Measurements from ENCODE around the gene ETS2. TPM values are rescaled to one million over a fixed set of nuclear protein-coding genes. Genes with fewer than 3 reads are reported as not detected.

Gene ETS2
- total RNA-seq, 1 experiment from 2014 or later, result 127 TPM

DNA sequence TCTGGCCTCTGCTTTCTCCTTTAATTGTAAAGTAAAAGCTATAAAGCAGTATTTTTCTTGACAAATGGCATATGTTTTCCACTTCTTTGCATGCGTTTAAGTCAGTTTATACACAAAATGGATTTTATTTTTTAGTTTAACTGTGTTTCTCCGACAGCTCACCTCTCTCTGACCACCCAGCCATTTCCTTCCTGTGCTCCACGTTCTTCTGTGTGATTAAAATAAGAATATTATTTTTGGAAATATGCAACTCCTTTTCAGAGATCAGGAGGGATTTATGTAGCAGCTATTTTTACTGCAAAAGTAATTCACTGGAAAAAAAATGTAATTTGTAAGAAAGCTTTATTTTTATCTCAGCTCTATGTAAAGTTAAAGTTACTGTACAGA lies 18.0 kb downstream of the ETS2 start:
- Histone ChIP-seq H3K36me3 (ENCODE audit: low read depth, low read length) (peaks cover 57% of the 10 kb centered on the region), H3K79me2 (ENCODE audit: low read length) (peaks cover 16% of the 10 kb centered on the region; the same call in 1 of the 2 replicates), H3K4me2 (ENCODE audit: low read length) (no peak overlapping the region), H3K9me2 (replicated peaks; ENCODE audit: low read length) (no peaks in the 10 kb centered on the region), H3K27me3 (ENCODE audit: low read length) (no peaks in the 10 kb centered on the region), H3K9me3 (ENCODE audit: low read length) (no peaks in the 10 kb centered on the region), H3K4me3 (ENCODE audit: low read length) (no peak overlapping the region), H3F3A (ENCODE audit: low read length, unreplicated experiment) (peaks cover 12% of the 10 kb centered on the region), H2AFZ (ENCODE audit: low read length) (no peak overlapping the region), H4K20me1 (ENCODE audit: low read length) (peaks cover 8% of the 10 kb centered on the region; the same call in 1 of the 2 replicates), H3K27ac (ENCODE audit: low read length) (no peak overlapping the region), H3K9ac (ENCODE audit: low read length) (no peak overlapping the region), H3K4me1 (ENCODE audit: insufficient read depth, low read length) (peaks cover 22% of the 10 kb centered on the region)
- TF ChIP-seq, protein P1, sequence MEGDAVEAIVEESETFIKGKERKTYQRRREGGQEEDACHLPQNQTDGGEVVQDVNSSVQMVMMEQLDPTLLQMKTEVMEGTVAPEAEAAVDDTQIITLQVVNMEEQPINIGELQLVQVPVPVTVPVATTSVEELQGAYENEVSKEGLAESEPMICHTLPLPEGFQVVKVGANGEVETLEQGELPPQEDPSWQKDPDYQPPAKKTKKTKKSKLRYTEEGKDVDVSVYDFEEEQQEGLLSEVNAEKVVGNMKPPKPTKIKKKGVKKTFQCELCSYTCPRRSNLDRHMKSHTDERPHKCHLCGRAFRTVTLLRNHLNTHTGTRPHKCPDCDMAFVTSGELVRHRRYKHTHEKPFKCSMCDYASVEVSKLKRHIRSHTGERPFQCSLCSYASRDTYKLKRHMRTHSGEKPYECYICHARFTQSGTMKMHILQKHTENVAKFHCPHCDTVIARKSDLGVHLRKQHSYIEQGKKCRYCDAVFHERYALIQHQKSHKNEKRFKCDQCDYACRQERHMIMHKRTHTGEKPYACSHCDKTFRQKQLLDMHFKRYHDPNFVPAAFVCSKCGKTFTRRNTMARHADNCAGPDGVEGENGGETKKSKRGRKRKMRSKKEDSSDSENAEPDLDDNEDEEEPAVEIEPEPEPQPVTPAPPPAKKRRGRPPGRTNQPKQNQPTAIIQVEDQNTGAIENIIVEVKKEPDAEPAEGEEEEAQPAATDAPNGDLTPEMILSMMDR (conservative IDR thresholded peaks at IDR 0.05; ENCODE audit: low read depth, low read length), result no peak
- TF ChIP-seq EZH2phosphoT487 (IDR thresholded peaks at IDR 0.05; ENCODE audit: borderline replicate concordance, low read length) (no peak), EZH2 (IDR thresholded peaks at IDR 0.05; ENCODE audit: low read length, unreplicated experiment) (no peak)
- BruUV-seq (replicated peaks), result no TSS peak
- intact Hi-C loops (cut with micrococcal nuclease), result loop anchor here (5.0 kb wide), 1 partner anchor 74 kb away; no protein-coding TSS in a partner anchor
- CTCF ChIA-PET, result no interaction called here
- DNase-seq, result no peak
- POLR2A ChIA-PET (ENCODE audit: unreplicated experiment), result no interaction called here
- no peak for ATAC-seq

DNA sequence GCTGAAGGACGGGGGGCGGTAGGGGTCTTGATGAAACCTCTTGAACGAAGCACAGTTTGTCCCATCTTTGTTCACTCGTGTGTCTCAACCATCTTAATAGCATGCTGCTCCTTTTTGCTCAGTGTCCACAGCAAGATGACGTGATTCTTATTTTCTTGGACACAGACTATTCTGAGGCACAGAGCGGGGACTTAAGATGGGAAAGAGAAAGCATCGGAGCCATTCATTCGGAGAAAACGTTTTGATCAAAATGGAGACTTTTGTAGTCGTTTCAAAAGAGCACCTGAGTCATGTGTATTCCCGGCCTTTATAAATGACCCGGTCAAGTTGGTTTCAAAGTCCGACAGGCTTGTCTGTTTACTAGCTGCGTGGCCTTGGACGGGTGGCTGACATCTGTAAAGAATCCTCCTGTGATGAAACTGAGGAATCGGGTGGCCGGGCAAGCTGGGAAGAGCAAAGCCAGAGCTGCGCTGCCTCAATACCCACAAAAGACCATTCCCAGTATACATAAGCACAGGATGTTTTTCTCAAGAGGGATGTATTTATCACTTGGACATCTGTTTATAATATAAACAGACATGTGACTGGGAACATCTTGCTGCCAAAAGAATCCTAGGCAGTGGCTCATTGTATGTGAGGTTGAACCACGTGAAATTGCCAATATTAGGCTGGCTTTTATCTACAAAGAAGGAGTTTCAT lies 18.5 kb downstream of the ETS2 start:
- H3K9ac ChIP-seq (ENCODE audit: low read length), result no peak overlapping the region
- ChIA-PET CTCF (no interaction called here), POLR2A (ENCODE audit: unreplicated experiment) (no interaction called here)
- H3K4me1 ChIP-seq (ENCODE audit: insufficient read depth, low read length), result peaks cover 17% of the 10 kb centered on the region
- ATAC-seq (no peak), DNase-seq (no peak)
- no TSS peak for BruUV-seq (replicated peaks)
- no peak overlapping the region for H3K27ac ChIP-seq (ENCODE audit: low read length)
- no peaks in the 10 kb centered on the region for H3K9me2 ChIP-seq (replicated peaks; ENCODE audit: low read length)
- no peak overlapping the region for H3K4me3 ChIP-seq (ENCODE audit: low read length)
- H3F3A ChIP-seq (ENCODE audit: low read length, unreplicated experiment), result peaks cover 6% of the 10 kb centered on the region
- no peak overlapping the region for H2AFZ ChIP-seq (ENCODE audit: low read length)
- H3K4me2 ChIP-seq (ENCODE audit: low read length), result no peak overlapping the region
- intact Hi-C loops (cut with micrococcal nuclease), result loop anchor here (5.0 kb wide), 1 partner anchor 73 kb away; no protein-coding TSS in a partner anchor
- TF ChIP-seq EZH2phosphoT487 (IDR thresholded peaks at IDR 0.05; ENCODE audit: borderline replicate concordance, low read length) (no peak), EZH2 (IDR thresholded peaks at IDR 0.05; ENCODE audit: low read length, unreplicated experiment) (no peak)
- TF ChIP-seq, protein P1 (conservative IDR thresholded peaks at IDR 0.05; ENCODE audit: low read depth, low read length), result no peak
- H3K36me3 ChIP-seq (ENCODE audit: low read depth, low read length), result peaks cover 52% of the 10 kb centered on the region
- no peaks in the 10 kb centered on the region for H3K27me3 ChIP-seq (ENCODE audit: low read length)
- H3K79me2 ChIP-seq (ENCODE audit: low read length), result peaks cover 16% of the 10 kb centered on the region; the same call in 1 of the 2 replicates
- peaks cover 4% of the 10 kb centered on the region; the same call in 1 of the 2 replicates for H4K20me1 ChIP-seq (ENCODE audit: low read length)
- H3K9me3 ChIP-seq (ENCODE audit: low read length), result no peaks in the 10 kb centered on the region

DNA sequence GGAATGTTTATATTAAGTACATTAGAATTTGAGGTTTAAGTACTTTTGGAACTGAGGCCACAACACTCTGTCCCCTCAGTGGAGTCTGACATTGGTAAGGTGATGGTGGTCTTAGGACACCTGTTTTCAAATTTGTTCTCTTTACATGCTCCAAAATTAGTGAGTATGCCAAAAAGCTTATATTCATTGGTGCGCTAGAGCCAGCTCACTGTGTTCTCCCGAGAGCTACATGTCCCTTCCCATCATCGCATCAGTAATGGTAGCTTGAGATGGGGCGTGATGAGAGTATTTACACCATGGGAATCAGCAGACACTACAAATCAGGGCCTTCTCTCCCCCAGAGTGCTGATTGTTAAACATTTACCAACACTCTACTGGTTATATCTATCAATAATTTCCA lies 19.5 kb downstream of the ETS2 start:
- no peaks in the 10 kb centered on the region for H3K27me3 ChIP-seq (ENCODE audit: low read length)
- no TSS peak for BruUV-seq (replicated peaks)

More for the DNA sequence above, 19.5 kb downstream of the ETS2 start:
- TF ChIP-seq EZH2phosphoT487 (IDR thresholded peaks at IDR 0.05; ENCODE audit: borderline replicate concordance, low read length), result no peak
- TF ChIP-seq, protein P1 (conservative IDR thresholded peaks at IDR 0.05; ENCODE audit: low read depth, low read length), result no peak
- TF ChIP-seq EZH2 (IDR thresholded peaks at IDR 0.05; ENCODE audit: low read length, unreplicated experiment), result no peak
- ATAC-seq (no peak), DNase-seq (no peak)
- H3K4me3 ChIP-seq (ENCODE audit: low read length), result no peak overlapping the region
- no peak overlapping the region for H3K9ac ChIP-seq (ENCODE audit: low read length)
- H3K9me3 ChIP-seq (ENCODE audit: low read length), result no peaks in the 10 kb centered on the region
- H3K4me2 ChIP-seq (ENCODE audit: low read length), result no peak overlapping the region
- H4K20me1 ChIP-seq (ENCODE audit: low read length), result no peaks in the 10 kb centered on the region
- H3K79me2 ChIP-seq (ENCODE audit: low read length), result peaks cover 13% of the 10 kb centered on the region; the same call in 1 of the 2 replicates
- CTCF ChIA-PET, result no interaction called here
- H3K4me1 ChIP-seq (ENCODE audit: insufficient read depth, low read length), result peaks cover 7% of the 10 kb centered on the region
- no peak overlapping the region for H2AFZ ChIP-seq (ENCODE audit: low read length)
- H3F3A ChIP-seq (ENCODE audit: low read length, unreplicated experiment), result peaks cover 4% of the 10 kb centered on the region
- H3K9me2 ChIP-seq (replicated peaks; ENCODE audit: low read length), result no peaks in the 10 kb centered on the region
- H3K27ac ChIP-seq (ENCODE audit: low read length), result no peak overlapping the region
- peaks cover 42% of the 10 kb centered on the region for H3K36me3 ChIP-seq (ENCODE audit: low read depth, low read length)
- intact Hi-C loops (cut with micrococcal nuclease), result no loop called here
- POLR2A ChIA-PET (ENCODE audit: unreplicated experiment), result no interaction called here
